Smooth muscle cell (in vitro differentiated cells): ENCODE data around the gene FAM83E. TPM values are rescaled to one million over a fixed set of nuclear protein-coding genes. Genes with fewer than 3 reads are reported as not detected.

Source experiments
- DNase-seq: peaks from one replicate; lab custom pipeline; 2025; ENCODE audit not compliant: unreplicated experiment; lab: John Stamatoyannopoulos, UW
- H2AFZ ChIP-seq: fragments of 200-600 bp; sonication (generic); 2 replicates; pipeline ENCODE4 v1.6.0; 2016; ENCODE audit warnings: antibody characterized with exemption, low read depth, mild to moderate bottlenecking
- H3F3A ChIP-seq: fragments of 200-600 bp; sonication (generic); 2 replicates; pipeline ENCODE4 v1.6.0; 2017; ENCODE audit warnings: antibody characterized with exemption, low read depth
- H3K27ac ChIP-seq: fragments of 200-600 bp; sonication (generic); 2 replicates; pipeline ENCODE4 v1.5.1; 2016; ENCODE audit warnings: low read depth, mild to moderate bottlenecking
- H3K27me3 ChIP-seq: fragments of 200-600 bp; sonication (generic); 2 replicates; pipeline ENCODE4 v1.6.1; 2016; ENCODE audit warnings: low read depth, mild to moderate bottlenecking
- H3K36me3 ChIP-seq: fragments of 200-600 bp; sonication (generic); 2 replicates; pipeline ENCODE4 v1.5.1; 2016; ENCODE audit warnings: low read depth
- H3K4me1 ChIP-seq: fragments of 200-600 bp; sonication (generic); 2 replicates; pipeline ENCODE4 v1.5.1; 2016; ENCODE audit warnings: low read depth
- H3K4me2 ChIP-seq: fragments of 200-600 bp; sonication (generic); 2 replicates; pipeline ENCODE4 v1.6.0; 2016; ENCODE audit warnings: mild to moderate bottlenecking
- H3K4me3 ChIP-seq: fragments of 200-600 bp; sonication (generic); 2 replicates; pipeline ENCODE4 v1.5.1; 2016; ENCODE audit warnings: mild to moderate bottlenecking
- H3K79me2 ChIP-seq: fragments of 200-600 bp; sonication (generic); 2 replicates; pipeline ENCODE4 v1.6.0; 2016; ENCODE audit warnings: low read depth, mild to moderate bottlenecking
- H3K9ac ChIP-seq: fragments of 200-600 bp; sonication (generic); 2 replicates; pipeline ENCODE4 v1.6.0; 2016; ENCODE audit warnings: low read depth
- H3K9me3 ChIP-seq: fragments of 200-600 bp; sonication (generic); replicated peaks from 2 replicates; pipeline ENCODE4 v1.5.1; 2016; ENCODE audit warnings: low read depth
- H4K20me1 ChIP-seq: fragments of 200-600 bp; sonication (generic); 2 replicates; pipeline ENCODE4 v1.6.0; 2016; ENCODE audit warnings: low read depth
- CTCF ChIP-seq: fragments of 200-600 bp; sonication (generic); IDR thresholded peaks from 2 replicates; pipeline ENCODE4 v1.5.1; 2017; ENCODE audit warnings: borderline replicate concordance, mild to moderate bottlenecking, antibody characterized with exemption; ENCODE audit not compliant: insufficient read depth, poor library complexity, severe bottlenecking
- WGBS: methylation state at CpG from one replicate; pipeline ENCODE4 v1.1.7; 2016; ENCODE audit warnings: low lambda C conversion rate; 5-methylcytosine and 5-hydroxymethylcytosine counted together
- polyA plus RNA-seq: library from polyadenylated mRNA; unstranded; fragments of >200 nt; fragmentation: Nextera tagmentation; extraction: Ambion mirVana; gene quantifications from 2 replicates; pipeline ENCODE4 v1.2.1, GENCODE V29; 2016
- total RNA-seq: library from RNA; depleted of rRNA; stranded (reverse); fragments of >200 nt; gene quantifications from 2 replicates; pipeline ENCODE4 v1.2.3, GENCODE V29; 2014

Gene FAM83E
- total and polyA plus RNA-seq, 2 experiments from 2014 or later, result 0.49 TPM

- no peaks in the 10 kb centered on the region for H3K9me3 ChIP-seq
- H3K4me3 ChIP-seq, result peak overlapping the region; percentile 65
- H3K27ac ChIP-seq, result peak overlapping the region; percentile 79
- 27% methylated on average over 8 of the region's 8 CpGs for WGBS
- peak overlapping the region; percentile 82 for H3K4me2 ChIP-seq
- H3K4me1 ChIP-seq, result peaks cover 18% of the 10 kb centered on the region
- H3K27me3 ChIP-seq, result no peaks in the 10 kb centered on the region
- H3F3A ChIP-seq, result no peaks in the 10 kb centered on the region
- H3K36me3 ChIP-seq, result no peaks in the 10 kb centered on the region
- peak overlapping the region; percentile 40 for H2AFZ ChIP-seq
- H3K9ac ChIP-seq, result peak overlapping the region; percentile 68
- TF ChIP-seq CTCF, result no peak
- H4K20me1 ChIP-seq, result peaks cover 1% of the 10 kb centered on the region
- peaks cover 3% of the 10 kb centered on the region for H3K79me2 ChIP-seq
- DNase-seq, result no peak
Observed at GRCh38 chr19:48623556-48624066, 8.7 kb upstream of the FAM83E start.

- H3K4me1 ChIP-seq, result peaks cover 31% of the 10 kb centered on the region
- no peak for DNase-seq
Observed at GRCh38 chr19:48619692-48620585, 5.1 kb upstream of the FAM83E start.

GRCh38 chr19:48618916-48619691 lies 4.2 kb upstream of the FAM83E start, which contains the start of the genes RPL18 and SPHK2:
Gene RPL18, minus strand, starts transcription at chr19:48619178. Its CDS starts 35 bp downstream, at chr19:48619143.
Gene SPHK2, plus strand, starts transcription at chr19:48619506. Its CDS starts 1,009 bp downstream, at chr19:48620515.
- TF ChIP-seq CTCF, result no peak
- Histone ChIP-seq H4K20me1 (peaks cover 41% of the 10 kb centered on the region), H3K4me2 (peak within 1 kb of the TSS; percentile 91), H3K27me3 (no peaks in the 10 kb centered on the region), H3F3A (peaks cover 21% of the 10 kb centered on the region), H2AFZ (peak within 1 kb of the TSS; percentile 78), H3K27ac (peak within 1 kb of the TSS; percentile 79), H3K9ac (peak within 1 kb of the TSS; percentile 97), H3K4me1 (peaks cover 28% of the 10 kb centered on the region), H3K9me3 (no peaks in the 10 kb centered on the region), H3K36me3 (peaks cover 3% of the 10 kb centered on the region), H3K79me2 (peaks cover 27% of the 10 kb centered on the region), H3K4me3 (peak within 1 kb of the TSS; percentile 93)
- DNase-seq, result peak; percentile 92
- WGBS, result 1% methylated on average over 62 of the region's 69 CpGs

More at GRCh38 chr19:48619692-48620585, 5.1 kb upstream of the FAM83E start:
- peak overlapping the region; percentile 78 for H2AFZ ChIP-seq
- no peaks in the 10 kb centered on the region for H3K9me3 ChIP-seq
- peak overlapping the region; percentile 85 for H3K4me2 ChIP-seq
- H3K27ac ChIP-seq, result peak overlapping the region; percentile 79
- H3K4me3 ChIP-seq, result peak overlapping the region; percentile 93
- peak overlapping the region; percentile 78 for H3K9ac ChIP-seq
- 42% methylated on average over 6 of the region's 6 CpGs for whole genome bisulfite sequencing
- H3K27me3 ChIP-seq, result no peaks in the 10 kb centered on the region
- H3F3A ChIP-seq, result peaks cover 21% of the 10 kb centered on the region
- H4K20me1 ChIP-seq, result peaks cover 38% of the 10 kb centered on the region
- peaks cover 3% of the 10 kb centered on the region for H3K36me3 ChIP-seq
- TF ChIP-seq CTCF, result no peak
- peaks cover 27% of the 10 kb centered on the region for H3K79me2 ChIP-seq
